Stimulated activated CD4-positive, alpha-beta T cell treated with anti-CD3 and anti-CD28 coated beads, Interleukin-12 subunit alpha, Interleukin-12 subunit beta, amount 100 ng/mL, for 48 hours (primary cell): Measurements from ENCODE around the gene RNF223.
"Not testable (repeated sequence)": the region's sequence is repeated elsewhere in the genome, so short reads cannot be mapped to it uniquely, and the experiment has no call there.

Experiments used
- DNase-seq, 3 donors: peaks; one replicate each; pipeline ENCODE4 v3.0.0-alpha.2; 2020; ENCODE audit warnings: low read depth in 2 of 3, low spot score in 1 of 3

RNF223 gene

DNA sequence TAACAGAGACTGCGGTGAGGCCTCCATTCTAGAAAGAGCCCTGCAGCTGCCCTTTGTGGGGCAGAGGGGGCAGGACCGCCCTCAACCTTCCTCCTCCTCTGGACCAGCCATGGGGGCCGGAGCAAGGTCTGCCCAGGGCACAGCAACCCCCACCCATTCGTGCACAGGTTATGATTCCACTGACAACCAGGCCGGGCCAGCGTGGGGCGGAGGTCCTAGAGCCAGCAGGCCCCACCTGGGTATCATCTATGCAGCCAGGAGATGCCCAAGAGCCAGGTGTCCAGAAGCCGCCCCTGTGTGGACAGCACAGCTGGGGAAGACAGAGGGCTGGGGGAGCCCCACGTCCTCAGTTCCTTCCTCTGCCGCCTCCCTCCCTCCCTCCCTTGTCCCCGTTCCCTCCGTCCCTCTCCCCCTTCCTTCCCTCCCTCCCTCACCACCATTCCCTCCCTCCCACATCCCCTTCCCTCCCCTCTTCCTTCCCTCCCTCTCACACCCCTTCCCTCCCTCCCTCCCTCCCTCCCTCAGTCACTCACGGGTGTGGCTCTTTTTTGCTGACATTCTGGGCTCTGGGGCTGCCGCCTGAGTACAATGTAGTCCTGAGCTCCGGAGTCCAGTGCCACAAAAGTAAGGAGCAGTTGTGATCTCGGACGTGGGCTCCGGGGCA, 12.3 kb downstream of the RNF223 start:
- DNase-seq: no peak

DNA sequence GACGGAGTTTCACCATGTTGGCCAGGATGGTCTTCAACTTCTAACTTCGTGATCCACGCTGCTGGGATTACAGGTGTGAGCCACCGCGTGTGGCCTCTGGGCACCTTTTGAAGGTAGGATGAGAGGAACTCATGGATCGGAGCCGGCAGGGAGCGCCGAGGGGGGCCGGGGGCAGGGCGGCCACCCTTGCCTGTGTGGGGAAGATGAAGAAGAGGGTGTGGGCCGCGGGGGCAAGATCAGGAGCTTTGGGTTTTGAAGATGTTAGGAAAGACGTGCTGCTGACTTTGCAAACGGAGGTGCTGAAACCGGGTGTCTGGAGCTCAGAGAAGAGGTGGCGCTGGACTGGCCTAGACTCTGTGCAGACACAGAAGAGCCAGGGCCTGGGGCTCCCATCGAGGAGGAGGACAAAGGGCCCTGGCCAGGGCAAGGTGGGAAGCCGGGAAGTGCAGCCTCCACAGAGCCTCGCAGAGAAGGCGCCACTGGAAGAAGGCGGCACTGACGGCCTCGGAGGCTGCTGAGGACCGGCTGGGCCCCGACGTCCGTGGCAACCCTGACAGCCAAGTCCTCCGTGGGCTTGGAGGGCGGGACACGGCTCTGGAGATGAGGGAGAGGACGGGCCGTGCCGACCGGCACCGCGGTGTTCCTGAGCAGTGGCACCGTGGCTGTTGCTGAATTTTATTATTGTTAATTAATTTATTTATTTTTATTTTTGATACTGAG, 13.7 kb downstream of the RNF223 start:
- DNase-seq: no peak

DNA sequence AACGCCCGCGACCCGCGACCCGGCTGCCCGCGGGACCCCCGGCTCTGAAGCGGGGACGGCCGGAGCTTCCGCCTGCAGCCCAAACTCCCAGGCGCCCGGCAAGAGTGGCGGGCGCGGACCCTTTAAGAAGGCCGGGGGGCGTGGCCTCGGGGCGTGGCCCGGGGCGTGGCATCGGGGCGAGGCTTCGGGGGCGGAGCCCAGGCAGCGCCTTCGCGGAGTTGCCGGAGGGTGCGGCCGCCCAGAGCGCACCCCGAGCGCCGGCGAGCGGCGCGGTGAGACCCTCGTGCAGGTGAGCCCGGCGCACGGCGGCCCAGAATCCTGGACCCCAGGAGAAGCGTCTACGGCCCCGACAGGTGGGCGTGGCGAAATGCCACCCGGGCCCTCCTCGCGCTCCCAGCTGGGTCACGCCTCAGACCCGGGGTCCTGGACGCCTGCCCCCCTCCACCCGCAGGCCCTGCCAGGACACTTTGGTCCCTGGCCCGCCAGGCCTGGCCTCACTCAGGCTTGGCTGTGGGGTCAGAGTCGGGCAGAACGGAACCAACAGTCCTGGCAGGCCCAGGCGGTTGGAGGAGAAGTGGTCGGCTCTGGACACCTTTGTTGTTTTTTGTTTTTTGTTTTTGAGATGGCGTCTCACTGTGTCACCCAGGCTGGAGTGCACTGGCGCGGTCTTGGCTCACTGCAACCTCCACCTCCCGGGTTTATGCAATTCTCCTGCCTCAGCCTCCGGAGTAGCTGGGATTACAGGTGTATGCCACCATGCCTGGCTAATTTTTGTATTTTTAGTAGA, 14.4 kb downstream of the RNF223 start:
- peak; percentile 83 to 95 (median 91) for DNase-seq

DNA sequence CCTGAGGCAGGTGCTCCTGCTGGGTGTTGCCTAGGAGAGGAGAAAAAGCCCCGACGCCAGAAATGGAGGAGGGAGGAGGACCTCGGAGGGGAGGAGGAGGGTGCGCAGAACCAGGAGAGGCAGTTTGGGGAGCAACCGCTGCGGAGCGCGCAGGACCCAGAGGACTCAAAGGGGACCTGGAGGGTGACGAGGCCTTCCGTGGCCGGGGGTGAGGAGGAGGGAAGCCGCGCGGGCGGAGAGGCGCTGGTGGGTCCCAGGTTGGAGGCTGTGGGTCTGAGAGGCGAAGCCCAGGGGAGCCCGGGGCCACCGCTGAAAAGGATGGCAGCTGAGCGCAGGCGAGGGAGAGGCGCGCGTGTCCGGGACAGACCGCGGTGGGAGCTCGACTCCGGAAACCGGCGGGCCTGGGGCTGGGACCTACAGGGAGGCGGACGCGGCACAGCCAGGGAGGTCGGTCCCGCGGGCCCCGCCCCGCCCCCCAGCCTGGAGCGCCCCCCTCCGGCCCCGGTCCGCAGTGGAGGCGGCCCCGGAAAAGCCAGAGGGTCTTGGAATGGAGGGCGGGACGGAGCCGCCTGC, 15.1 kb downstream of the RNF223 start:
- peak in 1 of 3 donors; percentile 43 for DNase-seq

DNA sequence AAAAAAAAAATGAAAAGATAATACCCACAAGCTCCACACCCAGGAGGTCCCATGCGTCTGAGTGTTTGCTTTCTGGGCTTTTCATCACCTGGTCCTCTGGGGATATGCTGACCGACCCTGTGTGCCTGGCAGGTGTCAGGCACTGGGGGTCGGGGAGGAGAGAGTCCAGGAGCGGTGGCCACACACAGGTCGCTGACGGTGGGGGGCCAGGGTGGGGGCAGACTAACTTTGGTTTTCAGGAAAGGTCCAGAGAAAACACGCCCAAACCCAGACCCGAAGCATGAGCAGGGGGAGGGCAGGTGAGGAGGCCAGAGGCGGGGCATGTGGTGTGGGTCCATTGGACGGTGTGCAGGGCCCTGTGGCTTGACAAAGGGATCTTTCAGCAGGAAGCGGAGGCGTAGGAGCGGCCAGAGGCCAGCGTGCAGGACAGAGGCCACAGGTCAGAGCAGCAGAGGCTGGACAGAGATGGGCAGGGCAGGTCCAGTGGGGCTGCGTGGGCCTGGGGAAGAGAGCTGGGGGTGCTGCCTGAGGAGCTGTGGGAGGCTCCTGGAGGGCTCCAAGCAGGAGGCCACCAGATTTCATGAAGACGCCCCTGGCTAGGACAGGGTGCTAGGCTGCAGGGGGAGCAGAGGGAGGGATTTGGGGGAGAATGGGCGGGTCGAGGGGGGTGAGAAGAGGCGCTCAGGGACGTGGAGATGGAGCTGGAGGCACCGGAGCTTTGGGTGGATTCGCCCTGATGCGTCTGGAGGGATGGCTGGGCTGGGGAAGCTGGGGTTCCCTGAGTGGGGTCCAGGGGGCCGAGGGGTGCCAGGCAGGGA, 15.8 kb downstream of the RNF223 start:
- no peak for DNase-seq

DNA sequence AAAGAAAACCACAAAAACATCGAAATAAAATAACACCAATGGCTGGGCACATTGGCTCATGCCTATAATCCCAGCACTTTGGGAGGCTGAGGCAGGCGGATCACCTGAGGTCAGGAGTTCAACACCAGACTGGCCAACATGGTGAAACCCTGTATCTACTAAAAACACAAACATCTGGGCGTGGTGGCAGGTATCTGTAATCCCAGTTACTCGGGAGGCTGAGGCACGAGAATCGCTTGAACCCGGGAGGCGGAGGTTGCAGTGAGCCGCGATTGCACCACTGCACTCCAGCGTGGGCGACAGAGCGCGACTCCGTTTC, 16.4 kb downstream of the RNF223 start:
- DNase-seq: not testable (repeated sequence)

DNA sequence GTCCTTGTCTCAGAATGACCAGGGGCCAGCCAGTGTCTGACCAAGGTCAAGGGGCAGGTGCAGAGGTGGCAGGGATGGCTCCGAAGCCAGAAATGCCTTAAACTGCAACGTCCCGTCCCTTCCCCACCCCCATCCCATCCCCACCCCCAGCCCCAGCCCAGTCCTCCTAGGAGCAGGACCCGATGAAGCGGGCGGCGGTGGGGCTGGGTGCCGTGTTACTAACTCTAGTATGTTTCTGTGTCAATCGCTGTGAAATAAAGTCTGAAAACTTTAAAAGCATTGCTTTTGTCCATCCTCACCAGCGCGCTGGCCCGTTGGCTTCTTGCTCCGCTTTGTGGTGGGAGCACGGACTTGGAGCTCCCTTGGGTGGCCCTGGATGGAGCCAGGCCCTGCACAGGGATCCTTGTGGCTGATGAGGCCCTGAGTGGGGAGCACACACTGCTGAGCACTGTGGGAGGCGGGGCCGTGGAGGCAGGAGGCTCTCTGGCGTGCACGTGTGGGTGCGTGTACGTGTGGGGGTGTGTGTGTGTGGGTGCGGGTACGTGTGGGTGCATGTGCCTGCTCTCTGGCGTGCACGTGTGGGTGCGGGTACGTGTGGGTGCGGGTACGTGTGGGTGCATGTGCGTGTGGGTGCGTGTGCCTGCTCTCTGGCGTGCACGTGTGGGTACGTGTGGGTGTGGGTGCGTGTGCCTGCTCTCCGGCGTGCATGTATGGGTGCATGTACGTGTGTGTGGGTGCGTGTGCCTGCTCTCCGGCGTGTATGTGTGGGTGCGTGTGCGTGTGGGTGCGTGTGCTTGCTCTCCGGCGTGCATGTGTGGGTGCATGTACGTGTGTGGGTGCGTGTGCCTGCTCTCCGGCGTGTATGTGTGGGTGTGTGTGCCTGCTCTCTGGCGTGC, 18.0 kb downstream of the RNF223 start:
- DNase-seq: no peak

DNA sequence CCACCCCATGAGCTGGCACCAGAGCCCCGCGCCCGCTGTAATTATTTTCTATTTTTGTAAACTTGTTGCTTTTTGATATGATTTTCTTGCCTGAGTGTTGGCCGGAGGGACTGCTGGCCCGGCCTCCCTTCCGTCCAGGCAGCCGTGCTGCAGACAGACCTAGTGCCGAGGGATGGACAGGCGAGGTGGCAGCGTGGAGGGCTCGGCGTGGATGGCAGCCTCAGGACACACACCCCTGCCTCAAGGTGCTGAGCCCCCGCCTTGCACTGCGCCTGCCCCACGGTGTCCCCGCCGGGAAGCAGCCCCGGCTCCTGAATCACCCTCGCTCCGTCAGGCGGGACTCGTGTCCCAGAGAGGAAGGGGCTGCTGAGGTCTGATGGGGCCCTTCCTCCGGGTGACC, 19.1 kb downstream of the RNF223 start:
- DNase-seq: no peak

DNA sequence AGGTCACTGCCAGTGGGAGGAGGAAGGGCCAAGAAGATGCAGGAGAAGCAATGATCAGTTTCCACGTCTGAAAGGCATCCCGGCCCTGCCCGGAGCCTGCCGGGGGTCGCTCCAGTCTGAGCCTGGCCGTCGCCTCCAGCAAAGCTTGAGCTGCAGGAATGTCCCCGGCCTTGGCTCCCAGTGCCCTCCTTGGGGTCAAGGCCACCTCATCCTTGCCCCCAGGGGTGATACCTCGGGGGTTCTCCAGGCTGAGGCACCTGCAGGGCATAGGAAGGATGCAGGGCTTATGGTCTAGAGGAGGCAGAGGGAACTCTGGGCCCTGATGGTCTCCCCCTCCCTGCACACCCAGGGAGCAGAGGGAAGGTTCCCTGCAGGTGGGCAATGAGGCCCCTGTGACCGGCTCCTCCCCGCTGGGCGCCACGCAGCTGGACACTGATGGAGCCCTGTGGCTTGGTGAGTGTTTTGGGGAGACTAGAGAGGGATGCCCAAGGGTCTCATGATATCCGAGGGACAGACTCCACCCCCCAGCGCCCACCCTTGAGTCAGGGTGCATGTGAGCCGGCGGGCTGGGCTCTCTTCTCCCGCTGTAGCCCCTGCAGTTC, 19.9 kb downstream of the RNF223 start:
- DNase-seq: no peak

DNA sequence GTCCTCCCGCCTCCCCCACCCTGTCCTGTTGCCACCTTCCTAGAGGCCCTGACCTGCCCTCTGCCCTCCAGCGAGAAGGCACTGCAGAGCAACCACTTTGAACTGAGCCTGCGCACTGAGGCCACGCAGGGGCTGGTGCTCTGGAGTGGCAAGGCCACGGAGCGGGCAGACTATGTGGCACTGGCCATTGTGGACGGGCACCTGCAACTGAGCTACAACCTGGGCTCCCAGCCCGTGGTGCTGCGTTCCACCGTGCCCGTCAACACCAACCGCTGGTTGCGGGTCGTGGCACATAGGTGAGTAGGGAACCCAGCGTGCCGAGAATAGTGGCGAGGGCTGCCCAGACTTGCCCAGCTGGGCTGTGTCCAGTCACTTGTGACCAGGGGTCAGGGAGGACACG, 20.4 kb downstream of the RNF223 start:
- no peak for DNase-seq

DNA sequence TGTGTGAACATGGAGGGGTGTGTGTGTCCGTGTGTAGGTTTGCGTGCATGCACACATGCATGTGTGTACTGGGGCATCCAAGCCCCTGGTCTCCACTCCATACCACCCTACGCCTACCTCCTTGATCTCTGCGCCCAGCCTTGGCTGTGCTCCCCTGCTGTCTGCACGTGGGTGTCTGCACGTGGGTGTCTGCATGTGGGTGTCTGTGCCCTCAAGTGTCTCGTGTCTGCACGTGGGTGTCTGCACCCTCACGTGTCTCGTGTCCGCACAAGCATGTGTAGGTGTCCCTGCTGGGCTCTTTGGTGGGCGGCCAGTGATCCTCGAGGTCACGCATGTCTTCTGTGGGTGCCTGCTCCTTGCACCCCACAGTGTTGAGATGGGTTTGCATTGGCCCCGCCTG, 21.1 kb downstream of the RNF223 start:
- no peak for DNase-seq

DNA sequence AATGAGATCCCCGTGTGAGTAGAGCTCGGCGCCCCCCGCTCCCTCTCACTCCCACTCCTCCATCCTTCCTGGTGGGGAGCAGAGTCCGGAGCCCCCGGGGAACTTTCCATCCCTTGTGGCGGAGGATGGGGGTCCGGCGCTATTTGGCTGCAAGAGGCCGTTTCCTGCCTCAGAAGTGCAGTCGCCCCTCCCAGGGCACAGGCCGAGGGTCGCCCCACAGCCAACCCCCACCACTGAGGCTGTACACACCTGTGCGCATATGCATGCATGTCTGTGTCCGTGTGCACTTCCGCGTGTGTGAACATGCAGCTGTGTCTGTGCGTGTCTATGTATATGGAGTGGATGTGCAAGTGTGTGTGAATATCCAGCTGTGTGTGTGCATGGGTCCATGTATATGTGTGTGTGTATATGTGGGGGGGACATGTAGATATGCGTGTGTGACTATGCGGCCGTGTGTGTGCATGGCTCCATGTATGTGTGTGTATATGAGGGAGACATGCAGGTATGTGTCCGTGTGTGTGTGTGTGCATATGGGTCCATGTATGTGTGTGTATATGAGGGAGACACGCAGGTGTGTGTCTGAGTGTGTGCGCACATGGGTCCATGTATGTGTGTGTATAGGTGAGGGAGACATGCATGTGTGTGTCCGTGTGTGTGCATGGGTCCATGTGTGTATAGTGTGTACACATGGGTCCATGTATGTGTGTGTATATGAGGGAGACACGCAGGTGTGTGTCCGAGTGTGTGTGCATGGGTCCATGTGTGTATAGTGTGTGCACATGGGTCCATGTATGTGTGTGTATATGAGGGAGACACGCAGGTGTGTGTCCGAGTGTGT, 21.9 kb downstream of the RNF223 start:
- DNase-seq: no peak

DNA sequence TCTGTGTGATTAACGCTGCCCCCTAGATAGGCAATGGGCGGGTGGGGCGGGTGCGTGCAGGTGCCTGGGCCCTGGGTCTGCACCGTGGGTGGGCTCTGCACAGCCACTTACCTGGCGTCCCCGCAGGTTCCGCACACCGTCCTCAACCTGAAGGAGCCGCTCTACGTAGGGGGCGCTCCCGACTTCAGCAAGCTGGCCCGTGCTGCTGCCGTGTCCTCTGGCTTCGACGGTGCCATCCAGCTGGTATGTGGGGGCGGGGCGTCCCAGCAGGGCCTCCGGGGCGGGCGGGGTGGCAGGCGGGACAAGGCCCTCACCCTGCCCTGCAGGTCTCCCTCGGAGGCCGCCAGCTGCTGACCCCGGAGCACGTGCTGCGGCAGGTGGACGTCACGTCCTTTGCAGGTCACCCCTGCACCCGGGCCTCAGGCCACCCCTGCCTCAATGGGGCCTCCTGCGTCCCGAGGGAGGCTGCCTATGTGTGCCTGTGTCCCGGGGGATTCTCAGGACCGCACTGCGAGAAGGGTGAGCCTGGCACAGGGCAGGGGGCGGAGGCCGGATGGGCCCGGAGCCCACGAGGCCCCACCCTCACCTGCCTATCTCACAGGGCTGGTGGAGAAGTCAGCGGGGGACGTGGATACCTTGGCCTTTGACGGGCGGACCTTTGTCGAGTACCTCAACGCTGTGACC, 22.8 kb downstream of the RNF223 start:
- no peak for DNase-seq

DNA sequence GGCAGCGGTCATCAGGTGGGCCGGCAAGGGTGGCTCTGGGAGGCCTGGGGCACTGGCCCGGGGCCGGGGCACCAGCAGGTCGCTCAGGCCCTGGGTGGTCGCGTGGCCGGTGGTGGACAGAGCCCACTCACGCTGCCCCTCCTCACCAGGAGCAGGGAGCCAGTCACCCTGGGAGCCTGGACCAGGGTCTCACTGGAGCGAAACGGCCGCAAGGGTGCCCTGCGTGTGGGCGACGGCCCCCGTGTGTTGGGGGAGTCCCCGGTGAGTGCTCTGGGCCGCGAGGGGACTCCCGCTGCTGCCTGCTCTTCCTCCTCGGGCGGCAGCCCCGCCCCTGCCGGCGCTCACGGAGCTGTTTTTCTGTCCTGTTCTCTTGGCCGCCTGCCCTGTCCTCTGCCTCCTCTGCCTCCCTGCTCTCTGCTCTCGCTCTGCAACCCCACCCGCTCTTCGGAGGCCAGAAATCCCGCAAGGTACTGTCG, 23.5 kb downstream of the RNF223 start:
- no peak for DNase-seq

DNA sequence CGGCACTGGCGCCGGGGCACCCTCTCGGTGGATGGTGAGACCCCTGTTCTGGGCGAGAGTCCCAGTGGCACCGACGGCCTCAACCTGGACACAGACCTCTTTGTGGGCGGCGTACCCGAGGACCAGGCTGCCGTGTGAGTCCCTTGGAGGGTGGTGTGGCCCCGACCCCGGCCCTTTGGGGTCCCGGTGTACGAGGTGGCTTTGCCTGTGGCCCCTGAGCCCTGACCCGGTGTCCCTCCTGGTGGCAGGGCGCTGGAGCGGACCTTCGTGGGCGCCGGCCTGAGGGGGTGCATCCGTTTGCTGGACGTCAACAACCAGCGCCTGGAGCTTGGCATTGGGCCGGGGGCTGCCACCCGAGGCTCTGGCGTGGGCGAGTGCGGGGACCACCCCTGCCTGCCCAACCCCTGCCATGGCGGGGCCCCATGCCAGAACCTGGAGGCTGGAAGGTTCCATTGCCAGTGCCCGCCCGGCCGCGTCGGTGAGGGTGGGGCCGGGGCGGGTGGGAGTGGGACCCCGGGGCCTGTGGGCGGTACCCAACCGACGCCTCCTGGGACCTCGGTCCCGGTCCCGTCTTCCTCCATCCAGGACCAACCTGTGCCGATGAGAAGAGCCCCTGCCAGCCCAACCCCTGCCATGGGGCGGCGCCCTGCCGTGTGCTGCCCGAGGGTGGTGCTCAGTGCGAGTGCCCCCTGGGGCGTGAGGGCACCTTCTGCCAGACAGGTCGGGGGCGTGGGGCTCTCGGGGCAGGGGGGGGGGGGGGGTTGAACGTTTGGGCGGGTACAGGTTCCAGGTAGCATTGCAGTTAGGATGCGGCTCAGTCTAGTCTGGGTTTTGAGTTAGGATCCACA, 24.6 kb downstream of the RNF223 start:
- no peak for DNase-seq

DNA sequence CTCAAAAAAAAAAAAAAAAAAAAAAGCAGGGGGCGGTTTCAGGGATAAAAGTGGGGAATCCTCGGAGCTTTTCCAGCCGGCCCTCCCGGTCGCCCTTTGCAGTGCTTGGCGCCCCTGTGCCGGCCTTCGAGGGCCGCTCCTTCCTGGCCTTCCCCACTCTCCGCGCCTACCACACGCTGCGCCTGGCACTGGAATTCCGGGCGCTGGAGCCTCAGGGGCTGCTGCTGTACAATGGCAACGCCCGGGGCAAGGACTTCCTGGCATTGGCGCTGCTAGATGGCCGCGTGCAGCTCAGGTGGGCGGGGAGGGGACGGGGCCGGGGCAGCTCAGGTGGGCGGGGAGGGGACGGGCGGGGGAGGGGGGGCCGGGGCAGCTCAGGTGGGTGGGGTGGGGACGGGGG, 25.3 kb downstream of the RNF223 start:
- no peak for DNase-seq

DNA sequence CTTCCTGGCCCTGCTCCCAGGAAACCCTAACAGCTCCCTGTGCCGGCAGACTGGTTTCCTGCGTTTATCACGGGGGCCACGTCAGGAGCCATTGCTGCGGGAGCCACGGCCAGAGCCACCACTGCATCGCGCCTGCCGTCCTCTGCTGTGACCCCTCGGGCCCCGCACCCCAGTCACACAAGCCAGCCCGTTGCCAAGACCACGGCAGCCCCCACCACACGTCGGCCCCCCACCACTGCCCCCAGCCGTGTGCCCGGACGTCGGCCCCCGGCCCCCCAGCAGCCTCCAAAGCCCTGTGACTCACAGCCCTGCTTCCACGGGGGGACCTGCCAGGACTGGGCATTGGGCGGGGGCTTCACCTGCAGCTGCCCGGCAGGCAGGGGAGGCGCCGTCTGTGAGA, 26.1 kb downstream of the RNF223 start:
- no peak for DNase-seq
